Heart right ventricle (tissue), 16 donors: ENCODE results near the gene GNE. TPM values are rescaled to one million over a fixed set of nuclear protein-coding genes. Genes with fewer than 3 reads are reported as not detected.
"Not testable (repeated sequence)": the region's sequence is repeated elsewhere in the genome, so short reads cannot be mapped to it uniquely, and the experiment has no call there.

Source experiments
- ATAC-seq, 8 donors: fragments of 200-7000 bp; cut with Tn5 transposase; one replicate each; pipeline ENCODE4 v1.9.1; 2020; ENCODE audit warnings: mild to moderate bottlenecking in 8 of 8, moderate library complexity in 8 of 8, moderate number of reproducible peaks in 1 of 8
- DNase-seq, 2 donors: peaks; one replicate each; pipeline ENCODE4 v3.0.0-alpha.2; 2020
- H3K27ac ChIP-seq, 10 donors: fragments of 200-600 bp; sonication (generic) in 2 of 10; one replicate each; pipeline versions ENCODE4 v1.5.0 to v1.8.0; 2020 to 2022; ENCODE audit warnings: mild to moderate bottlenecking in 3 of 10
- H3K27me3 ChIP-seq, 7 donors: fragments of 200-600 bp; one replicate each; pipeline ENCODE4 v1.8.0; 2021 to 2022; ENCODE audit warnings: mild to moderate bottlenecking in 2 of 7
- H3K36me3 ChIP-seq, 9 donors: fragments of 200-600 bp; sonication (generic) in 1 of 9; one replicate each; pipeline versions ENCODE4 v1.5.0 to v1.8.0; 2020 to 2022; ENCODE audit warnings: mild to moderate bottlenecking in 2 of 9
- H3K4me1 ChIP-seq, 9 donors: fragments of 200-600 bp; sonication (generic) in 1 of 9; one replicate each; pipeline versions ENCODE4 v1.5.0 to v1.8.0; 2020 to 2022; ENCODE audit warnings: mild to moderate bottlenecking in 4 of 9
- H3K4me3 ChIP-seq, 10 donors: fragments of 200-600 bp; sonication (generic) in 2 of 10; one replicate each; pipeline versions ENCODE4 v1.5.0 to v1.8.0; 2020 to 2022; ENCODE audit warnings: mild to moderate bottlenecking in 7 of 10, moderate library complexity in 2 of 10
- H3K9me3 ChIP-seq, 11 donors: fragments of 200-600 bp in 10 of 11; sonication (generic) in 2 of 11; one replicate each; pipeline versions ENCODE4 v1.5.0 to v1.8.0; 2013 to 2022; ENCODE audit warnings: mild to moderate bottlenecking in 2 of 11, control low read depth in 1 of 11, moderate library complexity in 1 of 11
- CTCF ChIP-seq, 9 donors: fragments of 200-600 bp; sonication (generic) in 2 of 9; IDR thresholded peaks; one replicate each; pipeline versions ENCODE4 v1.5.0 to v1.8.0; 2021 to 2022; ENCODE audit warnings: antibody characterized with exemption in 9 of 9, mild to moderate bottlenecking in 5 of 9, moderate library complexity in 1 of 9
- WGBS, 2 donors: extraction: QIAGEN DNeasy Blood & Tissue Kit; methylation state at CpG; one replicate each; pipeline ENCODE4 v1.1.7; 2013; ENCODE audit warnings: inconsistent platforms in 1 of 2; 5-methylcytosine and 5-hydroxymethylcytosine counted together
- intact Hi-C, 10 donors: fragments of 100-400 bp; cut with DNase I; formaldehyde crosslinking; loops; one replicate each; pipeline versions ENCODE4 v1.11.1 to v1.14.2; 2022
- polyA plus RNA-seq, 2 donors: library from polyadenylated mRNA; stranded (reverse); fragments of 200-250 nt; gene quantifications; one replicate each; pipeline ENCODE4 v1.2.3, GENCODE V29; 2013
- total RNA-seq, 10 donors: library from RNA; stranded (reverse); fragmentation: NEBNext Ultra II Directional in 3 of 10; extraction: Animal tissue kit (Norgen Biotek cat#: 25700) in 3 of 10; gene quantifications; one replicate each; pipeline versions ENCODE4 v1.2.1 to v1.2.4, GENCODE V29; 2021 to 2023
- donor health status: Arrhythmogenic right ventricular cardiomyopathy.
- donor health status: ischemic (EF 13 %, LVEDD 7.1; RV severe dilation, severe dysfunction).
- donor health status: healthy with polysubstance abuse.
- donor health status: DM: no; HTN: yes; CAD: no.
- donor health status: DM: no; HTN: no; CAD: no.
- donor health status: ischemic (EF 25% LVEDD 6.9; RV normal size, moderate dysfunction).
- donor health status: ischemic (EF 25% LVEDD 5.7; RV mildly dilated, moderate dysfunction).
- donor health status: healthy.
- donor health status: DM: yes; HTN: yes; CAD: no.
- donor health status: Ischemic cardiomyopathy.
- donor health status: ischemic (EF 35%, LVEDD 5.7; RV mildly dilated, moderate dysfunction).
- donor health status: nonischemic (EF 11% LVEDD 7.7; RV severe dilation, severe dysfunction).
- donor health status: DM: yes; HTN: yes; CAD: no.
- donor health status: PGD.
- donor health status: ischemic (EF 29% LVEDD 5.4; RV normal size, mild dysfunction).
- donor health status: nonischemic (EF 23%, LVEDD 6.1; RV moderate dilation, normal function).

Gene GNE
- total and polyA plus RNA-seq, 12 donors: 4.0 to 14.9 (median 12.1) TPM

GRCh38 chr9:36276781-36277181 lies 18.5 kb upstream of the GNE start:
- peak in 7 of 8 donors; percentile 39 to 76 (median 63) for ATAC-seq
- Histone ChIP-seq H3K4me3 (peak overlapping the region in 6 of 10 donors; percentile 10 to 27 (median 17)), H3K4me1 (peaks cover 0 to 10% (median 5%) of the 10 kb centered on the region in 9 donors), H3K36me3 (no peaks in the 10 kb centered on the region), H3K27ac (no peak overlapping the region), H3K27me3 (no peaks in the 10 kb centered on the region), H3K9me3 (no peaks in the 10 kb centered on the region)
- intact Hi-C loops: no loop called here
- TF ChIP-seq CTCF (IDR thresholded peaks at IDR 0.05): no peak
- peak in 1 of 2 donors; percentile 11 for DNase-seq
- WGBS, 2 donors: 24 to 25% methylated on average over 7 of the region's 7 CpGs

- TF ChIP-seq CTCF (IDR thresholded peaks at IDR 0.05): no peak
- no peak for ATAC-seq
- Histone ChIP-seq H3K27ac (no peak overlapping the region), H3K4me1 (peaks cover 0 to 10% (median 5%) of the 10 kb centered on the region in 9 donors), H3K36me3 (no peaks in the 10 kb centered on the region), H3K4me3 (peak overlapping the region in 6 of 10 donors; percentile 10 to 27 (median 17)), H3K27me3 (no peaks in the 10 kb centered on the region), H3K9me3 (no peaks in the 10 kb centered on the region)
- DNase-seq: no peak
- 89 to 100% methylated on average over 1 of the region's 1 CpG for WGBS, 2 donors
- intact Hi-C loops: no loop called here
These were observed 18.0 kb upstream of the GNE start for GRCh38 chr9:36276254-36276653.

- no peak overlapping the region for H3K4me3 ChIP-seq
- peaks cover 0 to 10% (median 5%) of the 10 kb centered on the region in 9 donors for H3K4me1 ChIP-seq
- 94 to 97% methylated on average over 3 of the region's 3 CpGs for WGBS, 2 donors
- H3K27ac ChIP-seq: no peak overlapping the region
- TF ChIP-seq CTCF (IDR thresholded peaks at IDR 0.05): no peak
- no peak for DNase-seq
- ATAC-seq: no peak
- no peaks in the 10 kb centered on the region for H3K9me3 ChIP-seq
- no peaks in the 10 kb centered on the region for H3K36me3 ChIP-seq
- H3K27me3 ChIP-seq: no peaks in the 10 kb centered on the region
- intact Hi-C loops: no loop called here
These were observed 16.8 kb upstream of the GNE start for GRCh38 chr9:36275060-36275459.

- H3K27me3 ChIP-seq, ATAC-seq, H3K36me3 ChIP-seq, H3K4me1 ChIP-seq, DNase-seq, H3K4me3 ChIP-seq, H3K9me3 ChIP-seq, intact Hi-C loops, H3K27ac ChIP-seq: not testable (repeated sequence)
- 95 to 99% methylated on average over 7 of the region's 7 CpGs for WGBS, 2 donors
These were observed 15.1 kb upstream of the GNE start for GRCh38 chr9:36273354-36273753.

GRCh38 chr9:36268007-36268427 lies 9.8 kb upstream of the GNE start:
- no peak overlapping the region for H3K4me3 ChIP-seq
- H3K36me3 ChIP-seq: no peaks in the 10 kb centered on the region
- TF ChIP-seq CTCF (IDR thresholded peaks at IDR 0.05): no peak
- no peaks in the 10 kb centered on the region for H3K9me3 ChIP-seq
- intact Hi-C loops: loop anchor here in 1 of 10 donors (10.0 kb wide), 1 partner anchor 57 kb away; no protein-coding TSS in a partner anchor
- WGBS, 2 donors: 64 to 90% methylated on average over 3 of the region's 3 CpGs
- H3K4me1 ChIP-seq: no peaks in the 10 kb centered on the region
- H3K27ac ChIP-seq: no peak overlapping the region
- DNase-seq (no peak), ATAC-seq (no peak)
- H3K27me3 ChIP-seq: no peaks in the 10 kb centered on the region
